OCI-LY7 (cell line): Measurements from ENCODE around the gene IQCK.

Experiments used
- CTCF ChIP-seq: fragments of 200-600 bp; sonication (generic); conservative IDR thresholded peaks from 2 replicates; pipeline ENCODE4 v1.5.1; 2014; ENCODE audit warnings: mild to moderate bottlenecking, antibody characterized with exemption, low read length, moderate library complexity, mixed read lengths
- EZH2phosphoT487 ChIP-seq: fragments of 200-600 bp; sonication (generic); IDR thresholded peaks from 2 replicates; pipeline ENCODE4 v1.6.1; 2018; ENCODE audit warnings: low read depth, borderline replicate concordance, mild to moderate bottlenecking, mixed run types, antibody characterized with exemption, low read length, moderate library complexity, mixed read lengths

- TF ChIP-seq CTCF (no peak), EZH2phosphoT487 (no peak)
Observed at GRCh38 chr16:19753815-19754643, 36.0 kb downstream of the IQCK start.
